Daoy (cell line): ENCODE results near the gene DNAH5. TPM values are rescaled to one million over a fixed set of nuclear protein-coding genes. Genes with fewer than 3 reads are reported as not detected.

ENCODE experiments used
- DNase-seq: peaks from one replicate; pipeline ENCODE4 v3.0.0-alpha.2; 2015; ENCODE audit warnings: low read depth
- total RNA-seq: library from RNA; depleted of rRNA; stranded (reverse); fragments of >200 nt; shearing (Covaris generic); gene quantifications from 2 replicates; pipeline ENCODE4 v1.2.3, GENCODE V29; 2014

DNAH5 gene
- total RNA-seq, 1 experiment from 2014 or later = 6.1 TPM

DNA sequence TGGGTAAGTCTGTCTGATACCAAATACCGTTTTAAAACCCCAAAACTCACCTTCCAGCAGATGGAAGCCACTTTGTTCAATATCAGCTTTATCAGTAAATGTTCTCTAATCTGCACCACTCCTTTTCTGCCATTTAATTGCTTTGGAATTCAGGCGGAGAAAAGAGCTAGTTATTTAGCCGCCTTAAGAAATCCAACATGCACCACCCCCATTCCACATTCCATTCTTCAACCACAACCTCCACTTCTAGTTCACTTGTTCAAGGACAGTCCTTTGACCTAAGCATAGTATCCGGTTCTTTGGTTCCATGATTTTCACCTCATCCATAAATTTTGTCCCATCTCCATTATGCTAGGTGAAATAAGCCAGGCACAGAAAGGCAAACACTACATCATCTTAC, 240.1 kb downstream of the DNAH5 start:
- DNase-seq = no peak

DNA sequence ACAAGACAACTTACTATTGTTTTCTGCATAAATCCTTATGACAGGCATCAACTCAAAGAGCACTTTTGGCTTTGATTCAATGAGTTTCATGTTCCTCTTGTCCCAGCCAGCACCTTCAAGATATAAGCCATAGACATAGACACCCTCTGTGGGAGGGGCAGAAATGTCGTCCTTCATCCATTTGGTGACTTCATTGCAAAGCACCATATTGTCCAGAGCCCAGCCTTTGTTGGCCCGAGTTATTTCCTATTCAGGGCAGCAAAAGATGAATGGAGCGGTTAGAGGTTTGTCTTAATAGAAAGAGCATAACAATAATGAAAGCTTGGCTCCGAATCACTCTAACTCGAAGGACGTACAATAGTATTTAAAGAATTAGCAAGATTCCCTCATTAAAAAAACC, 243.9 kb downstream of the DNAH5 start:
- DNase-seq = no peak

DNA sequence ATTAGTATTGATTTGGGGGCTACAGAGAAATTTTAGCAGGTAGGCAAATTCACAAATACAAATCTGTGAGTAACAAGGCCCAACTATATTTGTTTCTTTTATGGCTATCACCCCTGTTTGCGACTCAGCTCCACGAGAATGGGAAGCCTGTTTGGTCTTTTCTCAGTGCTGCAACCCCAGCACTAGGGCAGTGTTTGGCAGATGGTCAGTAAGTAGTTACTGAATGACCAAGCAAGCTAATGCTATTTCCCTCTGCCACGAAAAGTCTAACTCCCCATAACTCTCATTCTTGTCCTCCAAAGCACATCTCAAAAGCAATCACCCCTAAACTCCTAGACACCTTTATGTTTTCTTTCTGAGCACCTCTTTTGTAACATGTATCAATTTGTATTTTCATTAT, 245.6 kb downstream of the DNAH5 start:
- no peak for DNase-seq

DNA sequence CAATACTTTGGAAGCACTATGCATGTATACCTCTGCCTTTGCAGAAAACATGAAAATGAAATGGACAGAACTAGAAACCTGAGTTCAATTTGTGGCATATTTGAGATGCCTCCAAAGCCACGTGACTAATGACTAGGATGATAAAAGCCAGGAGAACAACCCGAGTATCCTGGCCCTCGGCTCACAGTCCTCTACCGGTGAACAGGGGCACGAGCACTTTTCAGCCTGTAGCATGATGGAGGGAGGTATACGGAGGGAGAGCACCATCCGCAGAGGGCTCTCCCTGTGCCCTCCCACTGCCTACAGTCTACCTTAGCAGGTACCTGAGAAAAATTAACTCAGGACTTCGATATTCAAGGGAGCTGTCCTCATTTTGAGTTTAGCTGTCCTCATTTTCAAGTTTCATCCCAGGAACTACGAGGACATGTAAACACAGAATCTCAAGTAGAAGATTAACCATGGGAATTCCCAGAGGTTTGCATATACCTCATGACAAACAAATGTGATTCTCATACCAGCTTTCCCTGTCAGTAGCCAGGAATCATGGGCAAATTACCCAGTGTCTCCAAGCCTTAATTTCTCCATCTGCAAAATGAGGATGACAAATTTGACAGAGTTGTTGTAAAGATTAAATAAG, 249.3 kb downstream of the DNAH5 start:
- DNase-seq = peak; percentile 12

DNA sequence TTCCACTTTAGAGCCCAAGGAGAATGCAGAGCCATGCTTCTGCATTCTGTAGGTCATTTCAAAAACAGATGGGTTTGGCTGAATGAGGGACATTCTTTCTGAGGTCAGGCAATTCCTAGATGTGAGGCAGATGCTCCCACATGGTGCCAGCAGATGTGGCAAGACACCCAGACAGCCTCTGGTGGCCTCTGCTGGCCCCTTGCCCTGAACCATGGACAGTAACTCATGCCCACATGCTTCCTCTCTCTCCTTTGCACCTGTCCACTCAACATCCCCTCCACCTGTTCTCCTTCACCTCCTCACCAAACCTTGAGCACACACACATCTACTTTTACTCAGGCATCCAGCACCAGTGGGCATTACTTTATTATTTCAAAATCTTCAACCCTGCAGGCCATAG, 252.3 kb downstream of the DNAH5 start:
- no peak for DNase-seq

DNA sequence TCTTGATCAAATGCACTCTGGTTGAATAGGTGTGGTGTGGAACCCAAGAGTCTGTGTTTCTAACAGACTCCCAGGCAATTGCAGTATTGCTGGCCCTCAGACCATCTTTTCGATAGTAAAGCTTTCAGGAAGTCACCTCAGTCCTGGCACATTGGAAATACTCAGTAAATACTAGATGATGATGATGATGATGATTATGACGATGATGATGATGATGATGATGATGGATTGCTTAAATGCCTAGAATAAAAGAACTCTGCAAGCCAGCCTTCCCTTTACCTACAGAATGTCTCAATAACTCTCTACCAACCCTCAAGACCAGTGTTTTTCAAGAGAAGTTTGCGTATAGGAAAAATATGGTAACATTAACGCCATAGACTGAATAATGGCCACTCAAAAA, 268.0 kb downstream of the DNAH5 start:
- no peak for DNase-seq

DNA sequence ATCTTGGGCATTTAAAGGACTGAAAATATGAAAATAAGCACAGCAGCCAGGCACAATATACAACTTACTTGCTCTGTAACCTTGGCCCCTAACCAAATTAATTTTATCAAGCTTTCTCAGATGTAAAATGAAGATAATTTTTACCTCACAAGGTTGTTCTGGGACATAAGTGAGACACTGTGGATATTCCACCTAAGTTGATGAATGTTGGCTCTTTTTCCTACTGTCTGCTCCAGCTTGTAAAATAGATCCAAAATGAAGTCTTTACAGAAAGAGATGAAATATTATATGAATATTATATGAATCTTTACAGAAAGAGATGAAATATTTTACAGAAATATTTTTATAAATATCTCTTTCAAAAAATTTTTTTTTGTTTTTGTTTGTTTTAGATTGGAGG, 270.1 kb downstream of the DNAH5 start:
- no peak for DNase-seq

DNA sequence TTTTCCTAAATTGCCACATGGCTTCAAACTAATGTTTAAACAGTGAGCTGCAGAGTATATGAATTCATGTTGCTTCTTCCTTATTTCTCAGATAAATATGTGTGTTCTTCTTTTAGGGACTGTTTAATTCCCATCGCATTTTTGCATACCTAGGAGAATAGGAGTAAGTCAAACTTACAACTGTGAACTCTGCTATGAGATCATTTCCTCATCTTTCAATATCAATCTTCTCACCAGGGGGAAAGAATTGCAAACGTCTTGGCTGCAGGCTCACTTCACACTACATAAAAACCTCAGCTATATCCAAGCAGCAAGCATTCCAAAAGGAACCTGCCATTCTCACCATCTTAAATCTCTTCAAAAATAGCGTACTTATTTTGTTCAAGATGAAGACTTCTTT, 271.0 kb downstream of the DNAH5 start:
- no peak for DNase-seq

DNA sequence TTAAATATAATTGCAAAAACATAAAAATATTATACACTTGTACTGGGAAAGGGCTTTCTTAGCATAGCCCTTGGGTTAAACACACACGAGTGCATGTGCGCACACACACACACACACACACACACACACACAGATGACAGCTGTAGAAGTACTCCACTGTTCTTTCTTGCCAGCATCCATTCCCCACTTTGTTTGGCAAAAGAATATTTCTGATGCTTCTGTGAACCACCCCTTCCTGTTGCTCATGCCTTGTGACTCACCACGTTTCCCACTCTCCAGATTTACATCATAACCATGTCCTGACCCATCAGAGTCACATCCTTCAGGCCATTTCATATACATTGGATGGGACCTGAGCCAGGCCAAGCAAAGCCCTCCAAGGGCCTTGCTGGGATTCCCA, 280.1 kb downstream of the DNAH5 start:
- DNase-seq = peak; percentile 64

DNA sequence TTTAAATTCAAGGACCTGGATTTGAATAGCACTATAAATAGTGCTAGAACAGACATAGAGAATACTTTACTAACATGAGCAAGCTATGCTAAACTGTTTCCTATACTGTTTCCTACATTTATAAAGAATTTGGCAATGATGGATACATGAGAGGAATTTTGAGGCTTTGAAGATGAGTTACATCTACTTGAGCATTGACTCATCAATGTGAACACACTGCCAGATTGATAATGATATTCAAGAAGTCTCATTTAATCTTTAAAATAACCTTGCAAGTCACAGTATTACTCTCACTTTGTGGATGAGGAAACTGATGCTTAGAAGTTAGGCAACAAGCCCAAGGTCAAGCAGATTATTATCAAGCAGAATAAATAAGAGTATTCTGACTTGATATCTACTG, 281.9 kb downstream of the DNAH5 start:
- DNase-seq = no peak

DNA sequence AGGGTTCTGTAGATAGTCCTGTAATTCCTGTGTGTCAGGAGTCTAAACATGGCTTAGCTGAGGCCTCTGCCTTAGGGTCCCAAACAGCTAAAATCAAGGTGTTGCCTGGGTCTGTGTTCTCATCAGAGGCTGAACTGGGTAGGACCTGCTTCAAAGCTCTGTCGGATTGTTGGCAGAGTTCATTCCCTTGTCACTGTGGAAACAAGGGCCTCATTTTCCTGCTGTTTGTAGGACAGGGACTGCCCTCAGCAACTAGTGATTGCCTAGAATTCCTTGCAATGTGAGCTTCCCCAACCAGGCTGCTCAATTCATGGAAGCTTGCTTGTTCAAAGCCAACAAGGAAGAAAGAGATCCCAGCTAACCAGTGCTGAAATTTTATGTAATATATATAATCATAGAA, 283.2 kb downstream of the DNAH5 start:
- DNase-seq = no peak

DNA sequence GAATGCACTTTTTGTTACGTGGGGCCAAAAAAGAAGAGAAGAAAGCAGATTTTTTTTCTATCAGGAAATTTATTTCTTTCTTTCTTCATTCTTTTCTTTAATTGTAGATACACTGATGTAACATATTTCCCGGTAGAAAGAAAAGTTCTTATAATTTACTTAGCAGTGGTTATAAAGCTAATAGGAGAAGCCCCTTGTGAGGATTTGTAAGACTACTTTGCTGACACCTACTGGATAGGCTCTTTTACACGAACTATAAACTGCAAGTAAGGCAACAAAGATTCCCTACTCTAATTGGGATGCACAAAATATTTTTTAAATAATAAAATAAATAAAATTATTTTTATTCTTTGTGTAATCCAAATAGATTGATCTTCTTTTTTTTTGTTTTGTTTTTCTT, 284.4 kb downstream of the DNAH5 start:
- no peak for DNase-seq

DNA sequence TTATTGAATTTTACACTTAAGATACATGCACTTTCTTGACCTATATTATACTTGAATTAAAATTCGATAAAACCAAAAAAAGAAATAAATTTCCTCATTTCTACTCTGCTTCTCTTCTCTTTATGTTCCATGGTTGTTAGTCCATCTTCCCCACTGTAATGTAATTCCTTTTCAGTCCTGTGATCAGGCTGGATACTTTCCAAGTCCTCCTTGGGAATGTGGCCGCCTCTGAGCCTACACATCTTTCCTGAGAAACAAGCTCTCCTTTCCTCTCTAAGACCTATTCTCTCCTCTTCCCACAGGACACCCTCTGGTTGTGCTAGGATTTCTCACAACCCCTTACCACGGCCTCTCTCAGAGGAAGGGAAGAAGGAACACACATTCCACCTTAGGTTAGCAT, 285.1 kb downstream of the DNAH5 start:
- DNase-seq = no peak

DNA sequence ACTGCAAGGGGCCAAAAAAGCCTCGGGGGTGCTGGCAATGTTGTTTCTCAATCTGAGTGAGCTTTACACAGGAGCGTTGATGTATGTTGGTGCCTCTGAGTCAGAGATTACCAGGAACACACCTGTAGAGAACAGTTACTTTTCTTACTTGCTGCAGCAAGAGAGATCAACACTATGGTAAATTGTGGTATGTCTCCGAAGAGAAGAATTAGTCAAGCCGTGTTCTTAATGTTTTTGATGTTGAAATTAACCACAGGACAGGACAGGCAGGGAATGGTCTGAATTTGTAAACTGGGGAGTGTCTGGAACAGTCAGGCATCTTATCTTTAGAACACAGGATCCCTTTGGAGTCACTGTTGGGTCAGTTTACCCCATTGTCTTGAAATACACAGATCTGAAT, 285.7 kb downstream of the DNAH5 start:
- DNase-seq = no peak

DNA sequence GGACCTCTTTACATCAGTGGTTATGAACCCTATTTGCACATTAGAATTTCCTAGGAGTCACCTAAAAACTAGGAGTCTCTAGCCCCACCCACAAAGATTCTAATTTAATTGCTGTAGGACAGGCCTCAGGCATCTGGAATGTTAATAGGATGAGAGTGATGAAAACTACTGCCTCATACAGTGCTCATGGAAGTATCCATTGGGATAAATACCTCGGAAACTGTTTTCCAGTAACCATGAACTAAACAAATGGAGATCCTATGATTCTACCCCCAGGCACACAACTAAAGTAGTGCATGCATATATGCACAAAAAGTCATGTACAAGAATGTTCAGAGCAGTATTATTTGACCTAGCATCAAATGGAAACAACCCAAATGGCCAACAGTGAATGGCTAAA, 286.3 kb downstream of the DNAH5 start:
- no peak for DNase-seq

DNA sequence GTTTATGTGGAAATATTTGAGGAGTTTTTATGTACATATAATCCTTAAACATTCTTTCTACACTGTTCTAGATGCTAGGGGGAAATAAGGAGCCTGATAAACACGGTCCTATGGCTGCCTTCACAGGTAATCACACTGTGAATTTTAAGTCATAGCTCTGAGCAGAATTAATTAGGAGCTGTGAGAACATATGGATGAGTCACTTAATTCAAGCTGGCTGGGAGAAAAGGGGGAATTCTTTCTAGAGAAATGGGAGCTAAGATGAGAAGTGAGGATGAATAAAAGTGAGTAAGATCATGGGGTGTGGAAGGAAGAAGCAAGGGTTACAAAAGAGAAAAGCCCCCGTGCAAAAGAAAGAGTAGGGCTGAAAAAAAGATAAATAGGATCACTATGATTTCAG, 290.8 kb downstream of the DNAH5 start:
- no peak for DNase-seq

DNA sequence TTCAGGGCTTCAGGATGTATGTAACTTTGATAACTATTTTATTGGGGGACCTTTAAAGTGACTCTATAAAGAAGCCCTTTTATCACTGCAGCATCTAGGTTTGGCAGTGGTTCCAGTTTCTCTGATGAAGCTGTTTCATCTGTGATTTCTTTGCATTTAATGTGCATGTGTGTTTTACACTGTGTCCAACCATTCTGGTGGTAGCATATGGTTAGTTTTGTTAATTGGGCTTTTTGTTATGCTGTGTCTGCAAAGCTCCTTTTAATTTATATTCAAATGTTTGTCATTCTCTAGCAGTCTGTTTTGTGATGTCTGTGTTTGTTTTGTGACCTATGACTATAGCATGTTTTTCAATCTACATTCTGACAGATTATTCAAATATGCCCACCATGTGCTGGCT, 294.8 kb downstream of the DNAH5 start:
- DNase-seq = no peak

DNA sequence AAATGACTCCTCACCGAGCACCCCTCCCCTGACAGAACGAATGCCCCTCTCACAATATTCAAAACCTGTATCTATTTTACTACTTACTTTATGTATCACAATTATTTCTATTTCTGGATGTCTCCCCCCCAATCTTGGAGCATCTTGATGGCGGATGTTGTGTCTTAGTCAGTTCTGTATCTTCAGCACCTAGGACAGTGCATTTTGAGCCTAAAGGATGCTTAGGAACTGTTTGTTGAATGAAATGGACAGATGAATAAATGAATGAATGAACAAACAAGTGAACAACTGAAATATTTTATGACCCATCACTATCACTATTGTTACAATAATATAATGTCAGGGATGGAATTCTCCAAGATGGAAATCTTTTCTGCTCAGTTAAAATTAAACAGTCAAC, 295.7 kb downstream of the DNAH5 start:
- no peak for DNase-seq

DNA sequence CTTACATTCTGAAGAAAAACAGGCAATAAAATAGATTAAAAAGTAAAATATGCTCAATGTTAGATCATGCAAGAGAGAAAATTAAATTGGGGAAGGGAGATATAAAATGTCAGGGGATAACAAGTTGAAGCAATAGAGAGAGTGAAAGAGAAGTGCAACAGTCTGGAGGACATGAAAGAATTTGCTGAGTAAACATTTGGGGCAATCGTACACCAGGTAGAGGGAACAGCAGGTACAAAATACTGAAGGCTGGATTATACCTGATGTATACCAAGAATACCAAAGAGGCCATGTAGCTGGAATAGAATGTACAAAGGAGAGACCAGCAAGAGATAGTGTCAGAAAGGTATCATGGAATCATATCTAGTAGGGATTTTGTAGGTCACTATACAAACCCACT, 300.8 kb downstream of the DNAH5 start:
- DNase-seq = no peak

DNA sequence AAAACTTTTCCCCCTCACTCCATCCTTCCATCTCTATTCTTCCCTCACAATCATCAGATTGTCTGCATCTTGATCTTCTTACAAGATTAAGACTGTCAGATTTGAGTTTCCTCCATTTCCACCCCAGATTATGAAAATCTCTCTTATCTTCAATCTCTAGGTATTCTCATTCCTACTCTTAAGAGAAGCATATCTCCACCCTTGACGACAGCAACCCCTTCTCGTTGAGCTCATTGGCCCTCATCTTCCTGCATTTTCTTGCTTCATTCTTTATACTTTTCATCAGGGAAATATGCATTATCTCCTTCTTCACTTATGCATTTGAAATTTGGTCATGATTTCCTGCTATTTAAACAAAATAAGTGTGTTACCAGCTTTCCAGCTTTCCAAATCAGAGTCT, 301.3 kb downstream of the DNAH5 start:
- DNase-seq = no peak
